SH-SY5Y (cell line): Measurements from ENCODE around the gene ZBTB7C.

Experiments
- GATA2 ChIP-seq: IDR thresholded peaks from 2 replicates; pipeline ENCODE4 v1.6.1; 2011; ENCODE audit warnings: mild to moderate bottlenecking, low read depth, low read length
- GATA3 ChIP-seq: IDR thresholded peaks from 2 replicates; pipeline ENCODE4 v1.6.1; 2011; ENCODE audit warnings: low read depth, mild to moderate bottlenecking, low read length, moderate library complexity

GRCh38 chr18:48108136-48108535 is 301.0 kb downstream of the ZBTB7C start:
- TF ChIP-seq GATA2 (no peak), GATA3 (no peak)
